Vagina (tissue), 2 donors: Measurements from ENCODE around the gene TM9SF4.

Experiments used
- POLR2A ChIP-seq, 2 donors: fragments of 450-650 bp; IDR thresholded peaks; one replicate each; pipeline ENCODE4 v1.6.1; 2017; ENCODE audit warnings: antibody characterized with exemption in 2 of 2, mild to moderate bottlenecking in 2 of 2, moderate library complexity in 2 of 2
- TF ChIP-seq, protein P1 (sequence below), 3 experiments: fragments of 450-650 bp in 2 of 3; fragments of 200-600 bp in 1 of 3; sonication (generic) in 1 of 3; IDR thresholded peaks; one replicate each; pipeline ENCODE4 v1.5.1; 2017 to 2019; ENCODE audit warnings: antibody characterized with exemption in 3 of 3, mild to moderate bottlenecking in 2 of 3, moderate library complexity in 2 of 3

DNA sequence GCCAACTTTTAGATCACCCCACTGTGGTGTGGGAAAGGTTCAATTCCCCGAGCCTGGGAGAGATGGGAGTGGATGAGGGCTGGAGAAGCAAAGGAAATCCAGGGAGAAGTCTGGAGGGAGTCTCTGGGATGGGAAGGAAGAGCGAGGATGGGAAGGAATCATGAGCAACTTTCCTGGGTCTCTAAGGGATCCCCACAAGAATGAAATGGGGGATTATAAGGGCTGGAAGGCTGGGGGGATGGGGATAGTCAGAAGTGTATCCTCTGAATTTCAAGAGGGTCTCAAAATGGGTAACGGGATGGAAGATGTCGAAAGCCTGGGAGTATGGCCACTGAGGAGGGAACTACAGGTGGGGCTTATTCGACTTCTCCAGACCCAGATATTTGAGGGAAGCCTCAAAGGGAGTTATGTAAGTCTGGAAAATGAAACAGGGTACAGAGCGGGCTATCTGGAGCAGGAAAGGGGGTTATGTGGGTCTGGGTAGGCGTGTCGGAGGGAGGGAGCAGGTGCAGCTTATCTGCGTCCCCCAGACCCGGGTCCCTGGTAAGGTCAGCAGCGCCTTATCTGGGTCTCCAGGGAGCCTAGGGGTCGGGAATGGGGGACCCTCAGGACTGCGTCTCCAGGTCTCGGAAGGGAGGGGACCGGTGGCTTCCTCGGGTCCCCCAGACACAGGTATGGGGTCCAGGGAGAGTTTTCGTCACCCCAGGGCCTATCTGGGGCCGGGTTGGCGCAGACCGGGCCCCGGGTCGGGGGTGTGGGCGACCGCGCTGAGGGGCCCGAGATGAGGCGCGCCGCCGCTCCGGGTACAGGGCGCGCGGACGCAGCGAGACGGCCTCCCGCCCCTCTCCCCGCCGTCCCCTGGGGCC, 97.5 kb downstream of the TM9SF4 start:
- TF ChIP-seq, protein P1, sequence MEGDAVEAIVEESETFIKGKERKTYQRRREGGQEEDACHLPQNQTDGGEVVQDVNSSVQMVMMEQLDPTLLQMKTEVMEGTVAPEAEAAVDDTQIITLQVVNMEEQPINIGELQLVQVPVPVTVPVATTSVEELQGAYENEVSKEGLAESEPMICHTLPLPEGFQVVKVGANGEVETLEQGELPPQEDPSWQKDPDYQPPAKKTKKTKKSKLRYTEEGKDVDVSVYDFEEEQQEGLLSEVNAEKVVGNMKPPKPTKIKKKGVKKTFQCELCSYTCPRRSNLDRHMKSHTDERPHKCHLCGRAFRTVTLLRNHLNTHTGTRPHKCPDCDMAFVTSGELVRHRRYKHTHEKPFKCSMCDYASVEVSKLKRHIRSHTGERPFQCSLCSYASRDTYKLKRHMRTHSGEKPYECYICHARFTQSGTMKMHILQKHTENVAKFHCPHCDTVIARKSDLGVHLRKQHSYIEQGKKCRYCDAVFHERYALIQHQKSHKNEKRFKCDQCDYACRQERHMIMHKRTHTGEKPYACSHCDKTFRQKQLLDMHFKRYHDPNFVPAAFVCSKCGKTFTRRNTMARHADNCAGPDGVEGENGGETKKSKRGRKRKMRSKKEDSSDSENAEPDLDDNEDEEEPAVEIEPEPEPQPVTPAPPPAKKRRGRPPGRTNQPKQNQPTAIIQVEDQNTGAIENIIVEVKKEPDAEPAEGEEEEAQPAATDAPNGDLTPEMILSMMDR (IDR thresholded peaks at IDR 0.05): no peak
- TF ChIP-seq POLR2A (IDR thresholded peaks at IDR 0.05): no peak
